NCI-H146 treated with DMSO at 0.1 percent for 48 hours (cell line): ENCODE data around the gene ADD3.

Experiments used
- DNase-seq: peaks from one replicate; lab custom pipeline; 2025; ENCODE audit not compliant: unreplicated experiment; lab: John Stamatoyannopoulos, UW

The ADD3 gene

GRCh38 chr10:110003524-110003885 lies 4.3 kb upstream of the ADD3 start:
- no peak for DNase-seq

GRCh38 chr10:110005719-110006118 lies 2.1 kb upstream of the ADD3 start:
- peak; percentile 34 for DNase-seq

GRCh38 chr10:110006358-110007160 lies 1.2 kb upstream of the ADD3 start:
- DNase-seq, result no peak

- no peak for DNase-seq
These were observed 553 bp upstream of the ADD3 start for GRCh38 chr10:110007161-110007700.

GRCh38 chr10:110008518-110009339 lies 945 bp downstream of the ADD3 start:
- DNase-seq, result peak; percentile 51

- no peak for DNase-seq
These were observed 2.1 kb downstream of the ADD3 start for GRCh38 chr10:110009736-110010475.

- DNase-seq, result no peak
These were observed 2.9 kb downstream of the ADD3 start for GRCh38 chr10:110010486-110011378.

- no peak for DNase-seq
These were observed 3.9 kb downstream of the ADD3 start for GRCh38 chr10:110011681-110012080.

- no peak for DNase-seq
These were observed 6.0 kb downstream of the ADD3 start for GRCh38 chr10:110013630-110014293.

- no peak for DNase-seq
These were observed 8.3 kb downstream of the ADD3 start for GRCh38 chr10:110016039-110016438.

GRCh38 chr10:110017052-110017451 lies 9.3 kb downstream of the ADD3 start:
- DNase-seq, result no peak

GRCh38 chr10:110017907-110018306 lies 10.1 kb downstream of the ADD3 start:
- no peak for DNase-seq

- DNase-seq, result no peak
These were observed 12.5 kb downstream of the ADD3 start for GRCh38 chr10:110020265-110020664.

- no peak for DNase-seq
These were observed 15.1 kb downstream of the ADD3 start for GRCh38 chr10:110022716-110023504.

- DNase-seq, result no peak
These were observed 16.1 kb downstream of the ADD3 start for GRCh38 chr10:110023785-110024465.

GRCh38 chr10:110029450-110029849 lies 21.7 kb downstream of the ADD3 start:
- no peak for DNase-seq

- no peak for DNase-seq
These were observed 25.3 kb downstream of the ADD3 start for GRCh38 chr10:110032801-110033700.
